ENCODE results near the gene AATK. TPM values are rescaled to one million over a fixed set of nuclear protein-coding genes. Genes with fewer than 3 reads are reported as not detected.

AATK gene
- total and polyA plus RNA-seq, 2 of the 13 experiments (the other 11 are each of a cell fraction or from before 2014, with no cell fraction given), result 2.9 to 8.4 TPM

GRCh38 chr17:81142301-81143199 lies 23.5 kb downstream of the AATK start (continued):
- no peak for TF ChIP-seq ZHX2 (IDR thresholded peaks at IDR 0.05; ENCODE audit: low read depth)
- no peak for TF ChIP-seq ZHX2 (CRISPR knock-in tag; IDR thresholded peaks at IDR 0.05; ENCODE audit: borderline replicate concordance)
- TF ChIP-seq CC2D1A (CRISPR knock-in tag; IDR thresholded peaks at IDR 0.05), result no peak
- TF ChIP-seq ZBTB10 (CRISPR knock-in tag; IDR thresholded peaks at IDR 0.05; ENCODE audit: borderline replicate concordance), result no peak
- TF ChIP-seq ZNF878 (CRISPR knock-in tag; IDR thresholded peaks at IDR 0.05), result no peak
- 0 out of 2 replicates have a peak, but pooled peaks have one; percentile 57 for TF ChIP-seq KLF11 (CRISPR knock-in tag; IDR thresholded peaks at IDR 0.05)
- TF ChIP-seq PTBP1 (IDR thresholded peaks at IDR 0.05; ENCODE audit: low read depth, low read length, poor library complexity, severe bottlenecking), result no peak
- TF ChIP-seq ZNF451 (CRISPR knock-in tag; IDR thresholded peaks at IDR 0.05), result 0 out of 2 replicates have a peak, but pooled peaks have one; percentile 80
- peak; percentile 52; the same call in 1 of the 2 replicates for TF ChIP-seq ERF (CRISPR knock-in tag; IDR thresholded peaks at IDR 0.05)
- TF ChIP-seq ZNF235 (CRISPR knock-in tag; IDR thresholded peaks at IDR 0.05; ENCODE audit: borderline replicate concordance), result 0 out of 2 replicates have a peak, but pooled peaks have one; percentile 44
- no peak for TF ChIP-seq HMG20B (CRISPR knock-in tag; conservative IDR thresholded peaks at IDR 0.05)
- TF ChIP-seq ZFP36L2 (CRISPR knock-in tag; IDR thresholded peaks at IDR 0.05), result no peak
- TF ChIP-seq RELA (CRISPR knock-in tag; IDR thresholded peaks at IDR 0.05), result no peak
- no peak for TF ChIP-seq ZNF672 (CRISPR knock-in tag; IDR thresholded peaks at IDR 0.05)
- TF ChIP-seq ZNF746 (CRISPR knock-in tag; IDR thresholded peaks at IDR 0.05), result no peak
- TF ChIP-seq FOXK1 (CRISPR knock-in tag; IDR thresholded peaks at IDR 0.05; ENCODE audit: borderline replicate concordance, low read depth), result 0 out of 2 replicates have a peak, but pooled peaks have one; percentile 27
- TF ChIP-seq FOXP4 (CRISPR knock-in tag; IDR thresholded peaks at IDR 0.05), result 0 out of 2 replicates have a peak, but pooled peaks have one; percentile 20
- TF ChIP-seq TBX2 (CRISPR knock-in tag; IDR thresholded peaks at IDR 0.05; ENCODE audit: borderline replicate concordance), result peak; percentile 40; the same call in 1 of the 2 replicates

Measured in HepG2 (cell line).